Measurements from ENCODE around the gene DAGLB.

DNA sequence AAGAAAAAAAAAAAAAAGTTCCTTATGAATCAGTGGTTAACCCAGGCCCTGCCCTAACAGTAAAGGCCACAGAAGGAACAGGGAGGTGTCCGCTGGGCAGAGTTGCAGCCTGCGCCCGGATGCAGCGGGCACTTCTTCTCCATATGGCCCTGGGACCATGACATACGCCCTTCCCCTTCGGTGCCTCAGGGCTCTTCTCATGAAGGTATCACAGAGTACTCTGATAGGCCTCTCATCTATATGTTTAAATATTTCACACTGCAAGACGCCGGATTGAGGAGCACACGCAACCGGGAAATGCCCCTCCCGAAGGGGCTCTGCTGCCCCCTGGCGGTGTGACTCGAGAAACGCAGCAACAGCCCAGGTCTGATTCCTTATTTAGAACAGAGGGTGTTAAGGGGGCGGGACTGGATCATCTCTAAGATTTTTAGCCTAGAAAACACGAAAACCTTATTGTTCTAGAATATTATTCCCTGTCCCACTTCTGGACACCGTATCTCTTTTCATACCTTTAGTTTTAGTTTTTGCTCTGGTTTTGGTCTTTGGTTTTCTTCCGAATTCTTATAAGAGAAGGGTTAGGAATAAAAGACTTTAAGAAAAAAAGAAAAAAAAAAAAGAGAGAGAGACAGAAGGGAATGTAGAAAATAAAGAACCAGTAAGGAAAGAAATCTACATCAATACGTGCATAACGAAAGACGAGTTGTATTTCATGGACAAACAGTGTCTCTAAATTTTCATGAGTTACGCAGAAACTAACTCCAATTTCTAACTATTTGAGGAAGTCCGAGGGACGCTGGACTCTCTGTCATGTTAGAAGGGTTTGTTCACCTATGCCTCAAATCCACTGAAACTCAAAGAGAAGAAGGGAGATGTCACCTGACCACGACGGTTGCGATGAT is 12.0 kb downstream of the DAGLB start:
- TF ChIP-seq, protein P1, sequence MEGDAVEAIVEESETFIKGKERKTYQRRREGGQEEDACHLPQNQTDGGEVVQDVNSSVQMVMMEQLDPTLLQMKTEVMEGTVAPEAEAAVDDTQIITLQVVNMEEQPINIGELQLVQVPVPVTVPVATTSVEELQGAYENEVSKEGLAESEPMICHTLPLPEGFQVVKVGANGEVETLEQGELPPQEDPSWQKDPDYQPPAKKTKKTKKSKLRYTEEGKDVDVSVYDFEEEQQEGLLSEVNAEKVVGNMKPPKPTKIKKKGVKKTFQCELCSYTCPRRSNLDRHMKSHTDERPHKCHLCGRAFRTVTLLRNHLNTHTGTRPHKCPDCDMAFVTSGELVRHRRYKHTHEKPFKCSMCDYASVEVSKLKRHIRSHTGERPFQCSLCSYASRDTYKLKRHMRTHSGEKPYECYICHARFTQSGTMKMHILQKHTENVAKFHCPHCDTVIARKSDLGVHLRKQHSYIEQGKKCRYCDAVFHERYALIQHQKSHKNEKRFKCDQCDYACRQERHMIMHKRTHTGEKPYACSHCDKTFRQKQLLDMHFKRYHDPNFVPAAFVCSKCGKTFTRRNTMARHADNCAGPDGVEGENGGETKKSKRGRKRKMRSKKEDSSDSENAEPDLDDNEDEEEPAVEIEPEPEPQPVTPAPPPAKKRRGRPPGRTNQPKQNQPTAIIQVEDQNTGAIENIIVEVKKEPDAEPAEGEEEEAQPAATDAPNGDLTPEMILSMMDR (IDR thresholded peaks at IDR 0.05), result peak; percentile 83 to 95 (median 92)
- no peak for TF ChIP-seq POLR2A (IDR thresholded peaks at IDR 0.05)
